ENCODE measurements around the gene JAKMIP1. TPM values are rescaled to one million over a fixed set of nuclear protein-coding genes. Genes with fewer than 3 reads are reported as not detected.
A peak's percentile ranks its signal among the peaks of the same experiment; 100 is the strongest.

Gene JAKMIP1
- polyA plus RNA-seq, 1 donor from 2014 or later: 15.3 TPM

DNA sequence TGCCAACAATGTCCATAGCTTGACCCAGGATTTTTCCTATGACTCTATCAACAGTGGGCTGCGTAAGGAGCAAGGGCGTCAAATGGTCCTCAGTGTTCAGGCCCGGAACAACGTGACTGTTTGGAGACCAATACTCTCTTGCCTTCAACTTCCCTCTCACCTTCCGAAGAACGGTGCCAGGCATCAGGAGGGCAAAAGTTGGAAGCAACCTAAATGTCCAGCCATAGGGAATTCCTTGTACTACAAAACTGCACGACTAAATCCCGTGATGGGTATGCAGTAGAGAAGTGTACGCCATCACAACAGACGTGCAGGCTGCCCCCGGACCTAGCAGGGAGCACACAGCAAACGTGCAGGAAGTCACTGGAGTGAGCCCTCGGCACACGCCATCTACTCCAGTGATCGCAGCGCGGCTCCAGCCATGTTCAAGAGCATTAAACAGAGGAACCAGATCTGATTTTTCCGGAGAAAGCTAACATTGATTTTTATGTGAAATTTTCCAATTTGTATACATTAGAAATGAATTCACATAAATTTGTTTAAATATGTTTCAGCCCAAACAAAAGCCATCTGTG lies 79.0 kb downstream of the JAKMIP1 start:
- no peak overlapping the region for H3K4me2 ChIP-seq (ENCODE audit: low read length)
- no peak for TF ChIP-seq POLR2AphosphoS5 (IDR thresholded peaks at IDR 0.05)
- H3K27me3 ChIP-seq (ENCODE audit: insufficient read depth, low read depth, low read length): no peaks in the 10 kb centered on the region
- no peaks in the 10 kb centered on the region for H3K36me3 ChIP-seq (ENCODE audit: insufficient read depth, low read length)
- no peaks in the 10 kb centered on the region for H3F3A ChIP-seq (ENCODE audit: insufficient read depth, low read length, poor library complexity, severe bottlenecking)
- no peaks in the 10 kb centered on the region for H3K9me2 ChIP-seq (ENCODE audit: insufficient read depth, low read length)
- H3K4me3 ChIP-seq (ENCODE audit: low read length): no peak overlapping the region
- no peak overlapping the region for H3K27ac ChIP-seq (ENCODE audit: low read length)
- H4K20me1 ChIP-seq (ENCODE audit: insufficient read depth): no peaks in the 10 kb centered on the region
- no peaks in the 10 kb centered on the region for H3K9me3 ChIP-seq (ENCODE audit: low read length)
- H3K79me2 ChIP-seq (replicated peaks; ENCODE audit: insufficient read depth, low read length): no peaks in the 10 kb centered on the region
- no peak overlapping the region for H2AFZ ChIP-seq (ENCODE audit: low read depth, low read length)
- H3K9ac ChIP-seq (ENCODE audit: low read length): no peak overlapping the region

DNA sequence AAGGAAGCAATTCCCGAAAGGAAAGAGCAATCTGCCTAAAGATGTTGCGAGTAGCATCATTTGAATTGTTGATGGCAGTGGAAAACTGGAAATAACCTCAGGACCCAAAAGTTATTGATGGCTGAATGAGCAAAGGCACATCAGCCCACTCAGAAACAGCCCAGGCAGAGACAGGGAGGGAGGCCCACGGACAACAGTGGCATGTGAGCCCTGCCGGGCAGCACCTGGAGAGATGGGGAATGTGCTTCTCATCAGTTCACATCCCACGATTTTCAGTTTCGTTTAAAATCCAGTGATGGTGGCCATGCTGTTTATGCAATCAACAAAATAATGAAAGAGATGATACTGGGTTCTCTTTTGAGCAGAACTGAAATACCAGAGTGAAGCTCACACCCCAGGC lies 80.0 kb downstream of the JAKMIP1 start:
- H3F3A ChIP-seq (ENCODE audit: insufficient read depth, low read length, poor library complexity, severe bottlenecking): no peaks in the 10 kb centered on the region
- no peaks in the 10 kb centered on the region for H3K9me2 ChIP-seq (ENCODE audit: insufficient read depth, low read length)
- TF ChIP-seq, protein P1, sequence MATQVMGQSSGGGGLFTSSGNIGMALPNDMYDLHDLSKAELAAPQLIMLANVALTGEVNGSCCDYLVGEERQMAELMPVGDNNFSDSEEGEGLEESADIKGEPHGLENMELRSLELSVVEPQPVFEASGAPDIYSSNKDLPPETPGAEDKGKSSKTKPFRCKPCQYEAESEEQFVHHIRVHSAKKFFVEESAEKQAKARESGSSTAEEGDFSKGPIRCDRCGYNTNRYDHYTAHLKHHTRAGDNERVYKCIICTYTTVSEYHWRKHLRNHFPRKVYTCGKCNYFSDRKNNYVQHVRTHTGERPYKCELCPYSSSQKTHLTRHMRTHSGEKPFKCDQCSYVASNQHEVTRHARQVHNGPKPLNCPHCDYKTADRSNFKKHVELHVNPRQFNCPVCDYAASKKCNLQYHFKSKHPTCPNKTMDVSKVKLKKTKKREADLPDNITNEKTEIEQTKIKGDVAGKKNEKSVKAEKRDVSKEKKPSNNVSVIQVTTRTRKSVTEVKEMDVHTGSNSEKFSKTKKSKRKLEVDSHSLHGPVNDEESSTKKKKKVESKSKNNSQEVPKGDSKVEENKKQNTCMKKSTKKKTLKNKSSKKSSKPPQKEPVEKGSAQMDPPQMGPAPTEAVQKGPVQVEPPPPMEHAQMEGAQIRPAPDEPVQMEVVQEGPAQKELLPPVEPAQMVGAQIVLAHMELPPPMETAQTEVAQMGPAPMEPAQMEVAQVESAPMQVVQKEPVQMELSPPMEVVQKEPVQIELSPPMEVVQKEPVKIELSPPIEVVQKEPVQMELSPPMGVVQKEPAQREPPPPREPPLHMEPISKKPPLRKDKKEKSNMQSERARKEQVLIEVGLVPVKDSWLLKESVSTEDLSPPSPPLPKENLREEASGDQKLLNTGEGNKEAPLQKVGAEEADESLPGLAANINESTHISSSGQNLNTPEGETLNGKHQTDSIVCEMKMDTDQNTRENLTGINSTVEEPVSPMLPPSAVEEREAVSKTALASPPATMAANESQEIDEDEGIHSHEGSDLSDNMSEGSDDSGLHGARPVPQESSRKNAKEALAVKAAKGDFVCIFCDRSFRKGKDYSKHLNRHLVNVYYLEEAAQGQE (IDR thresholded peaks at IDR 0.05; ENCODE audit: borderline replicate concordance): peak; percentile 35
- TF ChIP-seq SMC3 (conservative IDR thresholded peaks at IDR 0.05; ENCODE audit: poor library complexity): no peak
- H3K9me3 ChIP-seq (ENCODE audit: low read length): no peaks in the 10 kb centered on the region
- no peaks in the 10 kb centered on the region for H3K36me3 ChIP-seq (ENCODE audit: insufficient read depth, low read length)
- H3K79me2 ChIP-seq (replicated peaks; ENCODE audit: insufficient read depth, low read length): no peaks in the 10 kb centered on the region
- no peak overlapping the region for H3K4me2 ChIP-seq (ENCODE audit: low read length)
- H3K9ac ChIP-seq (ENCODE audit: low read length): no peak overlapping the region
- H4K20me1 ChIP-seq (ENCODE audit: insufficient read depth): no peaks in the 10 kb centered on the region
- H3K27ac ChIP-seq (ENCODE audit: low read length): no peak overlapping the region
- H3K4me3 ChIP-seq (ENCODE audit: low read length): no peak overlapping the region
- H3K27me3 ChIP-seq (ENCODE audit: insufficient read depth, low read depth, low read length): no peaks in the 10 kb centered on the region
- H2AFZ ChIP-seq (ENCODE audit: low read depth, low read length): no peak overlapping the region

DNA sequence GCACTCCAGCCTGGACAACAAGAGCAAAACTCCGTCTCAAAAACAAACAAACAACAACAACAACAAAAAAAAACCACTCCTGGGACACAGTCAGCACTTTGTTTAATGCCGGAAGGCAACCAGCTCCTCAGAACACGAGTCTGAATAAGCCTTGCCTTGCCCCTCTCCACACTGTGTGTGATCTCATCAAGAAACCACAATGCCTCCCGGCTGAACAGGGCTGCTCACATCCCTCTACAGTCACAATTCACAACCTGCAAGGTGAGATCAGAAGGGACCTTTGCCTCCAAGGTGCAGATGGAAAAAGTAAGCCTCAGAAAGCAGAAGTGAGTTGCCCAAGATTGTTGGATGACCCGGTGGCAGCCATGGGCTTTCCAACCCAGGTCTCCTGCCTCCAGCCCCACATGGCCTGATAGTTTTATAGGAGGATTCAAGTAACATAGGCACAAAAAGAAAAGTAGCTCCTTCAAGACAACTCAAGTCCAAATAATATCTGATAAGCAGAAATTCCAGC lies 80.8 kb downstream of the JAKMIP1 start:
- no peaks in the 10 kb centered on the region for H3K27me3 ChIP-seq (ENCODE audit: insufficient read depth, low read depth, low read length)

More for the DNA sequence above, 80.8 kb downstream of the JAKMIP1 start:
- H3F3A ChIP-seq (ENCODE audit: insufficient read depth, low read length, poor library complexity, severe bottlenecking): no peaks in the 10 kb centered on the region
- H3K27ac ChIP-seq (ENCODE audit: low read length): no peak overlapping the region
- H3K79me2 ChIP-seq (replicated peaks; ENCODE audit: insufficient read depth, low read length): no peaks in the 10 kb centered on the region
- H3K9me3 ChIP-seq (ENCODE audit: low read length): no peaks in the 10 kb centered on the region
- H3K36me3 ChIP-seq (ENCODE audit: insufficient read depth, low read length): no peaks in the 10 kb centered on the region
- no peak overlapping the region for H3K4me3 ChIP-seq (ENCODE audit: low read length)
- no peaks in the 10 kb centered on the region for H4K20me1 ChIP-seq (ENCODE audit: insufficient read depth)
- H2AFZ ChIP-seq (ENCODE audit: low read depth, low read length): no peak overlapping the region
- H3K9me2 ChIP-seq (ENCODE audit: insufficient read depth, low read length): no peaks in the 10 kb centered on the region
- no peak overlapping the region for H3K4me2 ChIP-seq (ENCODE audit: low read length)
- no peak overlapping the region for H3K9ac ChIP-seq (ENCODE audit: low read length)
- TF ChIP-seq EZH2 (IDR thresholded peaks at IDR 0.05; ENCODE audit: borderline replicate concordance, insufficient read depth, low read length, poor library complexity, severe bottlenecking): no peak
- no peak for TF ChIP-seq TAF1 (IDR thresholded peaks at IDR 0.05; ENCODE audit: low read depth)
- TF ChIP-seq RAD21 (conservative IDR thresholded peaks at IDR 0.05): no peak
- TF ChIP-seq EP300 (conservative IDR thresholded peaks at IDR 0.05; ENCODE audit: poor library complexity, severe bottlenecking): no peak
- TF ChIP-seq MXI1 (conservative IDR thresholded peaks at IDR 0.05; ENCODE audit: poor library complexity, severe bottlenecking): no peak
- TF ChIP-seq, protein P1 (IDR thresholded peaks at IDR 0.05; ENCODE audit: borderline replicate concordance): no peak
- TF ChIP-seq SMC3 (conservative IDR thresholded peaks at IDR 0.05; ENCODE audit: poor library complexity): no peak
- no peak for TF ChIP-seq POLR2AphosphoS5 (IDR thresholded peaks at IDR 0.05)
- TF ChIP-seq, protein P2, sequence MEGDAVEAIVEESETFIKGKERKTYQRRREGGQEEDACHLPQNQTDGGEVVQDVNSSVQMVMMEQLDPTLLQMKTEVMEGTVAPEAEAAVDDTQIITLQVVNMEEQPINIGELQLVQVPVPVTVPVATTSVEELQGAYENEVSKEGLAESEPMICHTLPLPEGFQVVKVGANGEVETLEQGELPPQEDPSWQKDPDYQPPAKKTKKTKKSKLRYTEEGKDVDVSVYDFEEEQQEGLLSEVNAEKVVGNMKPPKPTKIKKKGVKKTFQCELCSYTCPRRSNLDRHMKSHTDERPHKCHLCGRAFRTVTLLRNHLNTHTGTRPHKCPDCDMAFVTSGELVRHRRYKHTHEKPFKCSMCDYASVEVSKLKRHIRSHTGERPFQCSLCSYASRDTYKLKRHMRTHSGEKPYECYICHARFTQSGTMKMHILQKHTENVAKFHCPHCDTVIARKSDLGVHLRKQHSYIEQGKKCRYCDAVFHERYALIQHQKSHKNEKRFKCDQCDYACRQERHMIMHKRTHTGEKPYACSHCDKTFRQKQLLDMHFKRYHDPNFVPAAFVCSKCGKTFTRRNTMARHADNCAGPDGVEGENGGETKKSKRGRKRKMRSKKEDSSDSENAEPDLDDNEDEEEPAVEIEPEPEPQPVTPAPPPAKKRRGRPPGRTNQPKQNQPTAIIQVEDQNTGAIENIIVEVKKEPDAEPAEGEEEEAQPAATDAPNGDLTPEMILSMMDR (IDR thresholded peaks at IDR 0.05; ENCODE audit: poor library complexity, severe bottlenecking): no peak

All from neural cell (in vitro differentiated cells).